Activated T-helper 2 cell treated with anti-CD3 and anti-CD28 coated beads, Interferon-gamma antibody, Interleukin-2, Interleukin-4, amounts not matched to agents 10 μg/mL and 5 μg/mL and 100 μg/mL, durations not matched to agents 14 hours and 24 hours and 36 hours (primary cell): ENCODE results near the gene KRT37. TPM values are rescaled to one million over a fixed set of nuclear protein-coding genes. Genes with fewer than 3 reads are reported as not detected.
"Not testable (repeated sequence)": the region's sequence is repeated elsewhere in the genome, so short reads cannot be mapped to it uniquely, and the experiment has no call there.

Experiments used
- DNase-seq: peaks from one replicate; pipeline ENCODE4 v3.0.0; 2021; ENCODE audit warnings: low spot score
- H3K27ac Mint-ChIP-seq: one replicate; pipeline ENCODE4 v1.8.0; 2021; ENCODE audit warnings: mixed read lengths
- H3K27me3 Mint-ChIP-seq: one replicate; pipeline ENCODE4 v1.8.0; 2021; ENCODE audit warnings: low read depth, mixed read lengths
- H3K36me3 Mint-ChIP-seq: one replicate; pipeline ENCODE4 v1.8.0; 2021; ENCODE audit warnings: low read depth, mixed read lengths
- H3K4me1 Mint-ChIP-seq: one replicate; pipeline ENCODE4 v1.8.0; 2021; ENCODE audit warnings: low read depth, mixed read lengths
- H3K4me3 Mint-ChIP-seq: one replicate; pipeline ENCODE4 v1.8.0; 2021; ENCODE audit warnings: low read depth, mild to moderate bottlenecking, moderate library complexity, mixed read lengths
- H3K9me3 Mint-ChIP-seq: one replicate; pipeline ENCODE4 v1.8.0; 2021; ENCODE audit warnings: mixed read lengths
- intact Hi-C: fragments of 100-400 bp; cut with micrococcal nuclease; formaldehyde crosslinking; loops from one replicate; pipeline ENCODE4 v1.15.1; 2023
- total RNA-seq: library from RNA; stranded (reverse); gene quantifications from 2 replicates; pipeline ENCODE4 v1.2.3, GENCODE V29; 2022

The KRT37 gene
- total RNA-seq, 1 donor from 2014 or later: not detected

DNA sequence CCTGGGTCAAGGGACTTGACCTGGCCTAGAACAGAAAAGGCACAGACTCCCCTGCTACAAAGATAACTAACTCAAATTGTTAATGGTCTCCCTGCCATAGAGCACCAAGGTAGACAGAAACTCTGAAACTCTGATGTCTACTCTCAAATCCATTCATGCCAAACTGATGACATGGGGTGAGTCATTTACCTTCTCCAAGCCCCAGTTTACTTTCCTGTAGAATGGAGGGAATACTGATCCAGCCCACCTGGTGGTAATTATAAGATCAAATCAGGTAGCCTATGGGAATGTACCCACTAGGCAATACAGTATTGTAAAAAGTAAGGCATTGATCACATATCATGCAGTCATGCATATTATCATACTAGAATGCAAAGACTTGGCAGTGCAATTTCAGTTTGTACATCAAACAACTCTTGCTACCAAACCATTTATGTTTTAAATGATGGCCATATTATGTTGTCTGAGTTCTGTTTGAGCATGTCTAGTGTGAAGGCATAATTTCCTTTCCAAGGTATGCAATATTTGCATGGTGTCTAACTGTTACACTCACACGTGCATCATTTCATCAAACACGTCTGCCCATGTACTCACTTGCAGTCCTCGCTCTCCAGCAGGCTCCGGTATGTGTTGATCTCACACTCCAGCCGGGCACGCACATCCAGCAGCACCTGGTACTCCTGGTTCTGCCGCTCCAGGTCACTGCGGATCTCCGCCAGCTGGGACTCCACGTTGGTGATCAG is 30.0 kb downstream of the KRT37 start:
- intact Hi-C loops: no loop called here
- Mint-ChIP-seq H3K36me3 (no peaks in the 10 kb centered on the region), H3K27ac (no peak overlapping the region), H3K4me1 (no peaks in the 10 kb centered on the region), H3K4me3 (no peak overlapping the region), H3K9me3 (no peaks in the 10 kb centered on the region), H3K27me3 (peaks cover 3% of the 10 kb centered on the region)
- no peak for DNase-seq

DNA sequence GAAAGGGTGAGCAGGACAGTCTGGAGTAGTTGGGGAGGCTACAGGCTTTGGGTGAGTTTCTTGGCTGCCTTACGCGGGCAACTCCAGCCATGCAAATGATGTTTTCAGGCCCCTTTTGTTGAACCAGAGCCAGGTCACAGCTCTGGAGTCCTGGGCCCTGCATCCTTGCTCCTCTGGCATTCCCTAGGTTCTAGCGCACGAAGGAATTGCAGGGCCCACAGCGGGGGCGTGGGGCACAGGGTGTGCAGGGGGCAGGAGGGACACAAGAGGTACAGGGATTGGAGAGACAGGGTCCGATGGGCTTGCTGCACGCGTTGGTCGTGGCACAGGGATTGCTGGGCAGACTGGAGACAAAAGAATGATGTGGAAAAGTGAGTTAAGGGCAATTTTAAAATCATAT is 30.6 kb downstream of the KRT37 start:
- no peak overlapping the region for H3K27ac Mint-ChIP-seq
- no peaks in the 10 kb centered on the region for H3K4me1 Mint-ChIP-seq
- H3K36me3 Mint-ChIP-seq: no peaks in the 10 kb centered on the region
- no peak for DNase-seq
- H3K27me3 Mint-ChIP-seq: peaks cover 4% of the 10 kb centered on the region
- intact Hi-C loops: no loop called here
- H3K4me3 Mint-ChIP-seq: no peak overlapping the region
- H3K9me3 Mint-ChIP-seq: no peaks in the 10 kb centered on the region

DNA sequence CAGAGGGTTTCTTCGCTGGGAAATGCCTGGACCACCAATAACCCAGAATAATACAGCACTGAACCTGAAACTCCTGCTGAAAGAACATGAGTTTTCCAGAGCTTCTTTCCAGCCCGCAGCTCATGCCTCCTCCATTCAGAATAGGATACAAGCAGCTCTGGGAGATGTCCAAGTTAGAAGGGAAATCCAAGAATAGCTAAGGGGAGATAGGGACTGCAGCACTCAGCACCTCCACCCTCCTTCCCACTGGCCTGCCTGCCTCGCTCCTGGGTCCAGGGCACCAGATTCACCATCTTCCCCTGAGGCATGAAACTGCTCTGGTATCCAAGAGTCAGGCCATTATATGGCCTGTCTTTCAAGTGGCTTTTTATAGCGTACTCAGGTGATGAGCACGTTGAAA is 31.1 kb downstream of the KRT37 start:
- Mint-ChIP-seq H3K27ac (no peak overlapping the region), H3K36me3 (no peaks in the 10 kb centered on the region), H3K27me3 (peaks cover 5% of the 10 kb centered on the region), H3K4me1 (no peaks in the 10 kb centered on the region), H3K4me3 (no peak overlapping the region), H3K9me3 (no peaks in the 10 kb centered on the region)
- no peak for DNase-seq
- intact Hi-C loops: no loop called here

DNA sequence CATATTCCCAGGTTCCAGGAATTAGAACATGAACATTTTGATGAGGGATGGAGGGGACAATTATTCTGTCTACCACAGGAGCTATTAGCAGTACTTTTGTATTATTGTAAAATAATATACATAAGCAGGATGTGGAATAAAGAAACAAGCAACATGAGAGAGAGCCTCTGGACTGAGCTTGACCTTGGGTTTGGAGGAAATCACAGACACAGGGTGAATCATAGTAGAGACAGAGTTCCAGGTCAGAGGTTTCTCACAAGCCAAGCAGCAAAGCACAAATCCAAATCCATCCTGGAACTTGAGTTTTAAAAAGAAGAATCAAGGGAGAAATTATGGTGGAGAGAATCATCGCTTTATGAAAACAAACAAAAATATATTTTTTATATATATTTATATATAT is 32.1 kb downstream of the KRT37 start:
- intact Hi-C loops: no loop called here
- Mint-ChIP-seq H3K4me1 (no peaks in the 10 kb centered on the region), H3K27ac (no peak overlapping the region), H3K36me3 (no peaks in the 10 kb centered on the region), H3K9me3 (peaks cover 2% of the 10 kb centered on the region), H3K27me3 (peaks cover 7% of the 10 kb centered on the region), H3K4me3 (no peak overlapping the region)
- DNase-seq: no peak

DNA sequence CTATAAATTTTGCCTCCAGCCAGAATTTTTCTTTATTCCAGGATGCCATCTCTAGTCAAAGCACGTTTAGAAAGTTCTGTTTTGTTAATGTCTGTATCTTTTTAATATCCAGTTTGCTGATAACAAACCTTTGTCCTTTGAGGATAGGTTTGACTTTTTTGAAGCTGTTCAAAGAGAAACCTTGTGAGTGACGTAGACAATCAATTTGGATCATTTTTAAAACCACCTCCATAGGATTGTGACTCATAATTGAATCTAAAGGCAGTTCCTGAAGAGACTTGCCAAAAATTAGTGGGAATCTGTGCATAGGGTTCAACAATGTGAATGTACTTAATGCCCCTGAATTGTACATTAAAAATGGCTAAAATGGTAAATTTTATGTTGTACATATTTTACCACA is 32.9 kb downstream of the KRT37 start:
- no peaks in the 10 kb centered on the region for H3K4me1 Mint-ChIP-seq

DNA sequence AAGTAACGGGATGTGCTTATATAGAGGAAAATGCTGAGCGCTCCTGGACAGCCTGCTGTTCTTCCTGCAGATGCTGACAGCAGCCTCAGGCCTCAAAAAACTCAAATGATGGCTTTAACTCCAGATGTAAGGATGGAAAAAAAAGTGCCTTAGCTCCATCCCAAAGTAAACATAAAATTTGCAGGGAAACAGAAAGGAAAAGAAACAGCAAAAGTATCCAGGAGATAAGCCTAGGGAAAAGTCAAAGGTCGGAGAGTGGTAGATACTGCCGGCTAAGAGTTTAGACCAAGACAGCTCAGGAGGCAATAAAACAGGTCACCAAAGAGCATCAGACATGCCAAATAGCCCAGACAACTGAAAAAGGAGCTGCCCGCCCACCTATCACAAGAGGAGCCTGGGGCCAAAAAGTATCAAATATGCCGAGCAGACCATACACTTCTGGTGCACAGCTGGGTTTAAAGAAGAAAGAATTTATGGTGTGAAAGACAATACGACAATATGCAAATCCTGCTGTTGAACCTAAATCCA is 33.9 kb downstream of the KRT37 start:
- Mint-ChIP-seq H3K9me3 (peaks cover 10% of the 10 kb centered on the region), H3K36me3 (no peaks in the 10 kb centered on the region), H3K4me3 (no peak overlapping the region), H3K27me3 (peaks cover 9% of the 10 kb centered on the region), H3K27ac (no peak overlapping the region), H3K4me1 (no peaks in the 10 kb centered on the region)
- no peak for DNase-seq
- intact Hi-C loops: no loop called here

More for the DNA sequence above, 32.9 kb downstream of the KRT37 start:
- DNase-seq: no peak
- Mint-ChIP-seq H3K27me3 (peaks cover 9% of the 10 kb centered on the region), H3K36me3 (no peaks in the 10 kb centered on the region), H3K27ac (no peak overlapping the region), H3K4me3 (no peak overlapping the region), H3K9me3 (peaks cover 6% of the 10 kb centered on the region)
- intact Hi-C loops: no loop called here

DNA sequence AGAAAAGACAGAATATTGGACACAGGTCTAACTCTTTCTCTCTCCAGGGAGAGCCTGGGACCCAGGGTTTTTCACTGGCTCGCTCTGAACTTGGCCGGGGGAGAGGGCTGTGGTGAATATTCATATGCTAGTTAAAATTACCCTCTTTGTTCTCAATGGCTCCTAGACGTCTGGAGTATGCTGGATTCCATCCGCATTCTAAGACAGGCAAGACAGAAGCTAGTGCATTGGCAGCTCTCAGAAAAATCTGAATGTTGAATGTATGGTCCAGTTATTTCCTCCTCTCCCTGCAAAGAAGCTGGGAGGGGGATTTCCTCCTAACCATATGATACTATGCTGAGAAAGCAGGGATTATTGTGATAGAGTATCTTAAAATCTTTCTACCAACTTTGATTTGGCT is 36.7 kb downstream of the KRT37 start:
- no peaks in the 10 kb centered on the region for H3K4me1 Mint-ChIP-seq
- H3K36me3 Mint-ChIP-seq: no peaks in the 10 kb centered on the region
- DNase-seq: no peak
- peaks cover 12% of the 10 kb centered on the region for H3K27me3 Mint-ChIP-seq
- H3K27ac Mint-ChIP-seq: no peak overlapping the region
- peaks cover 10% of the 10 kb centered on the region for H3K9me3 Mint-ChIP-seq
- no peak overlapping the region for H3K4me3 Mint-ChIP-seq
- intact Hi-C loops: no loop called here

DNA sequence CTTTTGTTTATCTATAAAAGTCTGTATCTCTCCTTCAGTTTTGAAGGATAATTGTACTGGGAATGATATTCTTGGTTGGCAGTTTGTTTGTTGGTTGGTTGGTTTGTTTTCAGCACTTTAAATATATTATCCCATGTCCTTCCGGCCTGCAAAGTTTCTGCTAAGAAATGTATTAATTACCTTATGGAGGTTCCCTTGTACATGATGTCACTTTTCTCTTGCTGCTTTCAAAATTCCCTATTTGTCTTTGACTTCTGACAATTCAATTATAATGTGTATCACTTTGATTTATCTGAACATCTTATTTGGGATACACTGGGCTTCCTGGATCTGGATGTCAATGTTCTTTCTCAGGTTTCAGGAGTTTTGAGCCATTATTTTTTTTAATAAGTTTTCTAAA is 38.2 kb downstream of the KRT37 start:
- Mint-ChIP-seq H3K4me3 (no peak overlapping the region), H3K36me3 (no peaks in the 10 kb centered on the region), H3K27me3 (peaks cover 12% of the 10 kb centered on the region), H3K27ac (no peak overlapping the region), H3K4me1 (no peaks in the 10 kb centered on the region), H3K9me3 (peaks cover 10% of the 10 kb centered on the region)
- intact Hi-C loops: no loop called here
- DNase-seq: no peak

DNA sequence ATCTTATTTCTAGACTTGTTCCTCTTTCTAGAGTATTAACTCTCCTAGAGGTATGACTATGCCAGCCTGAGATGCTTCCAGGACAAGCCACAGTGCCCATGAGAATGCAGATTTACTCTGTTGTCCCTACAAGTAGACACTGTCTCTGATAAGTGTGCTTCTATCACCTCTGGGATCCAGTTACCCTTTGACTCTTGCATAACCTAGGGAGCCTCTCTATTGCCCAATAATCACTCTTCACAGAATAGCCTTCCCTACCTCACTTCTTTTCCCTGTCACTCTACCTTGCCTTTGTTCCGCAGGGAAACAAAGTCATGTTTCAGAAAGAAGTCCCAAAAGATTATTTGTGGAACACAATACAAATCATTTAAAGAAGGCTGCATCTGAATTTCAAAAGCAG is 40.7 kb downstream of the KRT37 start:
- Mint-ChIP-seq H3K27ac (no peak overlapping the region), H3K27me3 (peaks cover 8% of the 10 kb centered on the region), H3K4me3 (no peak overlapping the region), H3K4me1 (no peaks in the 10 kb centered on the region), H3K9me3 (peaks cover 10% of the 10 kb centered on the region), H3K36me3 (no peaks in the 10 kb centered on the region)
- DNase-seq: no peak
- intact Hi-C loops: no loop called here

DNA sequence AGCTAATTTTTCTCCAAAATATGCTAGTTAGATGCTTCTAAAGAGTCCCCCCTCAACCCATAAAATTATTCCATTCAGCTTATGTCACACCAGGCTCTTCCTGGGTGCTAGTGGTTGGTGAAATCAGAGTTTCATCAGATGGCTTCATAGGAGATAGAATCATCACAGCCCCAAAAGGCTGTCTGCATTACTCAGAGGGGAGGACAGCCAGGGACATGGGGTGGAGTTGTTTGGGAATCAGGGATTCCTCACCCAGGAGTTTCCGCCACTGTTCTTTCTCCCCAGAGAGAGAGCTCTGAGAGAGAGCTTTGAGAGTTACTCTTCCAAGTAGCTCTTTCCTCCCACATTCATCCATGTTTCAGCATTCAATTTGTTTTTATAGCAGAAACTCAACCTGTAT is 42.0 kb downstream of the KRT37 start:
- H3K4me1 Mint-ChIP-seq: no peaks in the 10 kb centered on the region
- peaks cover 9% of the 10 kb centered on the region for H3K9me3 Mint-ChIP-seq
- no peak overlapping the region for H3K27ac Mint-ChIP-seq
- intact Hi-C loops: no loop called here
- H3K27me3 Mint-ChIP-seq: peaks cover 5% of the 10 kb centered on the region
- H3K36me3 Mint-ChIP-seq: no peaks in the 10 kb centered on the region
- no peak for DNase-seq
- no peak overlapping the region for H3K4me3 Mint-ChIP-seq

DNA sequence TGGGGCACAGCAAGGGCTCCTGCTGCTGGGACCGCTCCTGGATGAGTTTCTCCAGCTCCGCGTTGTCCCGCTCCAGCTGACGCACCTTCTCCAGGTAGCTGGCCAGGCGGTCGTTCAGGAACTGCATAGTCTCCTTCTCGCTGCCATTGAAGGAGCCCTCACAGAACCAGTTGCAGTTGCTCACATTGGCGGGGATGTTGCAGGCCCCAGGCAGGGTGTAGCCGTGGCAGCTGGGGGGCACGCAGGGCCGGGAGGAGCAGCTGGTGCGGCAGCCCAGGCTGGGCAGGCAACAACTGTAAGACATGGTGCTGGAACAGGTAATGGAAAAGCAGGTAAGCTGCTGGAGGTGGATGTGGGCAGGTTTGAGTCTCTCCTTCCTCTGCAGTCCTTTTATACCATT is 42.4 kb downstream of the KRT37 start, which contains the start of gene KRT34:
Gene KRT34, minus strand, starts transcription at position 364 of the 400 bp plus-strand sequence. Its CDS starts 60 bp downstream, at position 304.
- DNase-seq, H3K4me1 Mint-ChIP-seq, H3K27ac Mint-ChIP-seq, H3K27me3 Mint-ChIP-seq, H3K4me3 Mint-ChIP-seq, H3K36me3 Mint-ChIP-seq, intact Hi-C loops, H3K9me3 Mint-ChIP-seq: not testable (repeated sequence)

DNA sequence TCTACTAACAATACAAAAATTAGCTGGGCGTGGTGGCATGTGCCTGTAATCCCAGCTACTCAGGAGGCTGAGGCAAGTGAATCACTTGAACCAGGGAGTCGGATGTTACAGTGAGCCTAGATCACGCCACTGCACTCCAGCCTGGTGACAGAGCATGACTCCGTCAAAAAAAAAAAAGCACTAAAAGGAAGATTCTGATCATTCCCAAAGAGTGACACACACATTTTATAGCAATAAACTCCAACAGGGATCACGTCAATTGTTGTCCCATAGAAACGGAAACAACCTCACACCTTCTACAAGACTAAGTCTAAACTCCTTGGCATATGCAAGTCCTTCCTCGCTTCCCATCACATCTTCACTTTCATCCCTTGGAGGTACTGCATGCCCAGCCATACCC is 44.3 kb downstream of the KRT37 start:
- H3K36me3 Mint-ChIP-seq, intact Hi-C loops, H3K4me3 Mint-ChIP-seq, H3K4me1 Mint-ChIP-seq, DNase-seq, H3K27me3 Mint-ChIP-seq, H3K27ac Mint-ChIP-seq, H3K9me3 Mint-ChIP-seq: not testable (repeated sequence)

DNA sequence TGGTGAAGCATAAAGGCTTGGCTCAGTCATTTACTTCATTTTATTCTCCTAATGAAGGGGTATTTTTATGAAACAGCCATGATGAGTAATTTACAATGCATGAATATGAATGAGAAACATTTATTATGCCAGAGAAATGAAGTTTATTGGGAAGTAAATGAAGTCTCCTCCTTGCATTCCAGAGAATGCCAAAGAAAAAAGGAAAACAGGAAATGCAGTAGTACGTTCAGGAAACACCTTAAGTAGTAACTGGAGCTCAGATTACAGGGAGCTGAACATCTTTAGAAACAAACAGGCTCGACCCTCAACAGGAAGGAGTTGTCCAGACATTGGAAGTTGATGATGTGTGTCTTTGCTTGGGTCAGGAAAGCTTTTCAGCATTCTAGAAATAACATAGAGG is 46.8 kb downstream of the KRT37 start:
- intact Hi-C loops: no loop called here
- no peak overlapping the region for H3K4me3 Mint-ChIP-seq
- H3K4me1 Mint-ChIP-seq: no peaks in the 10 kb centered on the region
- no peaks in the 10 kb centered on the region for H3K36me3 Mint-ChIP-seq
- H3K9me3 Mint-ChIP-seq: no peaks in the 10 kb centered on the region
- no peak for DNase-seq
- peaks cover 11% of the 10 kb centered on the region for H3K27me3 Mint-ChIP-seq
- no peak overlapping the region for H3K27ac Mint-ChIP-seq
